GM23338 (cell line): Measurements from ENCODE around the gene RAB40C. TPM values are rescaled to one million over a fixed set of nuclear protein-coding genes. Genes with fewer than 3 reads are reported as not detected.

Source experiments
- ATAC-seq: fragments of 200-7000 bp; cut with Tn5 transposase; 3 replicates; pipeline ENCODE4 v1.9.1; 2020
- DNase-seq: peaks from one replicate; pipeline ENCODE4 v3.0.0-alpha.2; 2015; ENCODE audit warnings: low spot score
- H2AFZ ChIP-seq: fragments of 200-600 bp; sonication (generic); 2 replicates; pipeline ENCODE4 v1.8.0; 2016; ENCODE audit warnings: antibody characterized with exemption, mild to moderate bottlenecking, moderate library complexity
- H3F3A ChIP-seq: fragments of 200-600 bp; sonication (generic); replicated peaks from 2 replicates; pipeline ENCODE4 v1.8.0; 2017; ENCODE audit warnings: antibody characterized with exemption, mixed run types, low read depth
- H3K27ac ChIP-seq: fragments of 200-600 bp; sonication (generic); 2 replicates; pipeline ENCODE4 v1.6.1; 2016; ENCODE audit warnings: low read depth
- H3K27me3 ChIP-seq: fragments of 200-600 bp; sonication (generic); 2 replicates; pipeline ENCODE4 v1.8.0; 2016; ENCODE audit warnings: mild to moderate bottlenecking, mixed run types, moderate library complexity; ENCODE audit not compliant: insufficient read depth
- H3K36me3 ChIP-seq: fragments of 200-600 bp; sonication (generic); 2 replicates; pipeline ENCODE4 v1.8.0; 2016; ENCODE audit warnings: mild to moderate bottlenecking; ENCODE audit not compliant: insufficient read depth
- H3K4me1 ChIP-seq: fragments of 200-600 bp; sonication (generic); 2 replicates; pipeline ENCODE4 v1.8.0; 2016; ENCODE audit warnings: mild to moderate bottlenecking, moderate library complexity; ENCODE audit not compliant: insufficient read depth
- H3K4me2 ChIP-seq: fragments of 200-600 bp; sonication (generic); 2 replicates; pipeline ENCODE4 v1.7.1; 2017; ENCODE audit warnings: mixed run types
- H3K4me3 ChIP-seq: fragments of 200-600 bp; sonication (generic); 2 replicates; pipeline ENCODE4 v1.6.1; 2016; ENCODE audit warnings: mixed run types
- H3K79me2 ChIP-seq: fragments of 200-600 bp; sonication (generic); replicated peaks from 2 replicates; pipeline ENCODE4 v1.8.0; 2017; ENCODE audit warnings: mild to moderate bottlenecking; ENCODE audit not compliant: insufficient read depth
- H3K9me2 ChIP-seq: fragments of 200-600 bp; sonication (generic); 2 replicates; pipeline ENCODE4 v1.8.0; 2017; ENCODE audit not compliant: insufficient read depth
- H4K20me1 ChIP-seq: fragments of 200-600 bp; sonication (generic); replicated peaks from 2 replicates; pipeline ENCODE4 v1.8.0; 2017; ENCODE audit warnings: mild to moderate bottlenecking; ENCODE audit not compliant: insufficient read depth
- H3K27ac Mint-ChIP-seq: 2 replicates; pipeline ENCODE4 v1.8.0; 2020; ENCODE audit warnings: inconsistent platforms, mild to moderate bottlenecking, moderate library complexity, mixed read lengths
- H3K27me3 Mint-ChIP-seq: 3 replicates; pipeline ENCODE4 v1.8.0; 2022; ENCODE audit warnings: low read depth, mild to moderate bottlenecking, moderate library complexity, mixed read lengths, inconsistent platforms; ENCODE audit not compliant: insufficient read depth, poor library complexity
- H3K36me3 Mint-ChIP-seq: 3 replicates; pipeline ENCODE4 v1.8.0; 2021; ENCODE audit warnings: low read depth, mild to moderate bottlenecking, inconsistent platforms, moderate library complexity, mixed read lengths
- H3K4me1 Mint-ChIP-seq: 3 replicates; pipeline ENCODE4 v1.8.0; 2020; ENCODE audit warnings: mild to moderate bottlenecking, inconsistent platforms, mixed read lengths
- H3K4me3 Mint-ChIP-seq: 3 replicates; pipeline ENCODE4 v1.8.0; 2021; ENCODE audit warnings: moderate library complexity, mild to moderate bottlenecking, inconsistent platforms, mixed read lengths
- H3K9me3 Mint-ChIP-seq: 3 replicates; pipeline ENCODE4 v1.8.0; 2020; ENCODE audit warnings: moderate library complexity, mild to moderate bottlenecking, inconsistent platforms, mixed read lengths
- CREB1 ChIP-seq: fragments of 250-450 bp; sonication (Bioruptor Pico); IDR thresholded peaks from 2 replicates; pipeline ENCODE4 v1.5.0; 2020; ENCODE audit warnings: low read depth, mild to moderate bottlenecking, moderate library complexity
- JUNB ChIP-seq: IDR thresholded peaks from one replicate; pipeline ENCODE4 v1.6.1; 2016; ENCODE audit warnings: antibody characterized with exemption; ENCODE audit not compliant: unreplicated experiment
- POLR2AphosphoS5 ChIP-seq: IDR thresholded peaks from 2 replicates; pipeline ENCODE4 v1.6.1; 2016; ENCODE audit warnings: antibody characterized with exemption, low read depth
- REST ChIP-seq: IDR thresholded peaks from one replicate; pipeline ENCODE4 v1.6.1; 2018; ENCODE audit warnings: antibody characterized with exemption; ENCODE audit not compliant: unreplicated experiment
- STAT1 ChIP-seq: IDR thresholded peaks from one replicate; pipeline ENCODE4 v1.6.1; 2016; ENCODE audit warnings: antibody characterized with exemption; ENCODE audit not compliant: unreplicated experiment
- ZNF462 ChIP-seq: fragments of 250-450 bp; sonication (Bioruptor Pico); IDR thresholded peaks from 2 replicates; pipeline ENCODE4 v1.5.0; 2020; ENCODE audit warnings: mild to moderate bottlenecking, moderate library complexity
- polyA plus RNA-seq: library from polyadenylated mRNA; unstranded; fragments of >200 nt; fragmentation: Nextera tagmentation; extraction: Ambion mirVana; gene quantifications from 2 replicates; pipeline ENCODE4 v1.2.1, GENCODE V29; 2016
- total RNA-seq: library from RNA; depleted of rRNA; stranded (reverse); fragments of >200 nt; shearing (Covaris generic); gene quantifications from 2 replicates; pipeline ENCODE4 v1.2.3, GENCODE V29; 2014

RAB40C gene
- total and polyA plus RNA-seq, 2 experiments from 2014 or later: 11.2 to 24.6 TPM

- no peak for TF ChIP-seq ZNF462 (CRISPR knock-in tag)
Observed at GRCh38 chr16:583470-583814, 6.4 kb upstream of the RAB40C start (continued).

- no peaks in the 10 kb centered on the region for H3K36me3 Mint-ChIP-seq
- Histone ChIP-seq H3K4me1 (peaks cover 5% of the 10 kb centered on the region; the same call in 1 of the 2 replicates), H3K79me2 (peaks cover 8% of the 10 kb centered on the region), H3K4me3 (peak overlapping the region; percentile 44; the same call in 1 of the 2 replicates), H3K9me2 (no peaks in the 10 kb centered on the region), H3K27ac (no peak overlapping the region), H3K27me3 (peaks cover 30% of the 10 kb centered on the region), H2AFZ (no peak overlapping the region), H3K4me2 (peak overlapping the region; percentile 74), H4K20me1 (peaks cover 12% of the 10 kb centered on the region), H3K36me3 (no peaks in the 10 kb centered on the region), H3F3A (peaks cover 13% of the 10 kb centered on the region; the same call in 1 of the 2 replicates)
- no peaks in the 10 kb centered on the region; the same call in 2 of the 3 replicates for H3K9me3 Mint-ChIP-seq
- DNase-seq (peak; percentile 42), ATAC-seq (peak; percentile 15)
- H3K27me3 Mint-ChIP-seq: peaks cover 23% of the 10 kb centered on the region
- H3K27ac Mint-ChIP-seq: no peak overlapping the region
- TF ChIP-seq CREB1 (CRISPR knock-in tag): no peak
- no peak for TF ChIP-seq JUNB
- no peak; the same call in 1 of the 2 replicates for TF ChIP-seq POLR2AphosphoS5
- no peak for TF ChIP-seq REST
- no peak for TF ChIP-seq STAT1
- peaks cover 7% of the 10 kb centered on the region for H3K4me1 Mint-ChIP-seq
- peak overlapping the region; percentile 24; the same call in 1 of the 3 replicates for H3K4me3 Mint-ChIP-seq
Observed at GRCh38 chr16:583815-584591, 5.9 kb upstream of the RAB40C start.
